T-cell (primary cell): ENCODE results near the gene MTA3. TPM values are rescaled to one million over a fixed set of nuclear protein-coding genes. Genes with fewer than 3 reads are reported as not detected.
A peak's percentile ranks its signal among the peaks of the same experiment; 100 is the strongest.

Source experiments
- ATAC-seq, 4 experiments: fragments of 200-7000 bp in 3 of 4; fragments of 150-1000 bp in 1 of 4; cut with Tn5 transposase; replicated peaks in 1 of 4; 1 replicate in 3 of 4; 2 replicates in 1 of 4; pipeline ENCODE4 v1.10.0; 2021; ENCODE audit warnings: moderate library complexity in 3 of 4, mild to moderate bottlenecking in 2 of 4, moderate number of reproducible peaks in 1 of 4
- CTCF ChIA-PET, 2 donors: fragments of 300-600 bp; sonication (Branson Sonifier 250); formaldehyde crosslinking; loops; one replicate each; lab custom pipeline; 2022; ENCODE audit warnings: antibody characterized with exemption in 2 of 2; lab: Charles Lee
- POLR2A ChIA-PET, 2 donors: fragments of 300-600 bp; sonication (Branson Sonifier 250); formaldehyde crosslinking; loops; one replicate each; lab custom pipeline; 2022; ENCODE audit warnings: antibody characterized with exemption in 2 of 2; lab: Charles Lee
- DNase-seq, 35 experiments: peaks; one replicate each; pipeline versions ENCODE4 v3.0.0 to v3.0.0-alpha.2; 2013 to 2023
- H3K27ac ChIP-seq: one replicate; pipeline ENCODE4 v1.5.1; 2013; ENCODE audit warnings: low read length
- H3K27me3 ChIP-seq, 2 experiments: replicated peaks in 1 of 2; 1 replicate in 1 of 2; 2 replicates in 1 of 2; pipeline versions ENCODE4 v1.6.1 to v1.7.0; 2013; ENCODE audit warnings: low read length in 1 of 2, mixed read lengths in 1 of 2; ENCODE audit not compliant: control insufficient read depth in 2 of 2, insufficient read depth in 2 of 2; ENCODE audit errors: extremely low read depth in 1 of 2
- H3K36me3 ChIP-seq, 2 donors: 1 replicate in 1 of 2; 2 replicates in 1 of 2; pipeline versions ENCODE4 v1.6.1 to v1.7.0; 2013; ENCODE audit warnings: low read length in 1 of 2; ENCODE audit not compliant: control insufficient read depth in 2 of 2, insufficient read depth in 1 of 2; ENCODE audit errors: extremely low read depth in 1 of 2
- H3K4me1 ChIP-seq, 2 experiments: 1 replicate in 1 of 2; 2 replicates in 1 of 2; pipeline versions ENCODE4 v1.6.1 to v1.7.0; 2013; ENCODE audit warnings: low read length in 2 of 2, mixed read lengths in 1 of 2; ENCODE audit not compliant: insufficient read depth in 2 of 2, control insufficient read depth in 1 of 2; ENCODE audit errors: extremely low read depth in 1 of 2
- H3K4me3 ChIP-seq, 2 donors: 1 replicate in 1 of 2; 2 replicates in 1 of 2; pipeline versions ENCODE4 v1.5.1 to v1.7.0; 2013; ENCODE audit warnings: mild to moderate bottlenecking in 2 of 2, low read length in 1 of 2, moderate library complexity in 1 of 2; ENCODE audit not compliant: control insufficient read depth in 1 of 2; ENCODE audit errors: extremely low read depth in 1 of 2
- H3K9me3 ChIP-seq: 2 replicates; pipeline ENCODE4 v1.7.0; 2013
- H3K27ac Mint-ChIP-seq, 2 donors: one replicate each; pipeline ENCODE4 v1.8.0; 2020 to 2021; ENCODE audit warnings: mild to moderate bottlenecking in 2 of 2, mixed read lengths in 2 of 2
- H3K27me3 Mint-ChIP-seq, 2 donors: one replicate each; pipeline ENCODE4 v1.8.0; 2021 to 2022; ENCODE audit warnings: mixed read lengths in 2 of 2
- H3K36me3 Mint-ChIP-seq: one replicate; pipeline ENCODE4 v1.8.0; 2021; ENCODE audit warnings: mixed read lengths
- H3K4me1 Mint-ChIP-seq, 3 donors: one replicate each; pipeline ENCODE4 v1.8.0; 2020 to 2022; ENCODE audit warnings: mixed read lengths in 3 of 3, mild to moderate bottlenecking in 1 of 3
- H3K4me3 Mint-ChIP-seq, 3 donors: one replicate each; pipeline ENCODE4 v1.8.0; 2020 to 2022; ENCODE audit warnings: mild to moderate bottlenecking in 3 of 3, mixed read lengths in 3 of 3, moderate library complexity in 3 of 3
- H3K9me3 Mint-ChIP-seq, 3 donors: one replicate each; pipeline ENCODE4 v1.8.0; 2020 to 2022; ENCODE audit warnings: mixed read lengths in 3 of 3
- WGBS: methylation state at CpG from one replicate; pipeline ENCODE4 v1.1.5; 2013; ENCODE audit warnings: missing lambda C conversion rate; ENCODE audit not compliant: insufficient coverage; 5-methylcytosine and 5-hydroxymethylcytosine counted together
- total RNA-seq, 35 experiments: library from RNA in 6 of 35; stranded (reverse) in 6 of 35; fragments of 120-200 nt in 1 of 35; gene quantifications; one replicate each; pipeline versions ENCODE4 v1.2.1 to v1.2.4 and lab custom pipeline; 2013 to 2026

The MTA3 gene
- total RNA-seq, 5 donors from 2014 or later (not counting 1 experiment from before 2014, with no cell fraction given) = 20.9 to 42.4 (median 24.6) TPM

- Histone ChIP-seq H3K27me3 (no peaks in the 10 kb centered on the region), H3K27ac (no peak overlapping the region), H3K9me3 (no peaks in the 10 kb centered on the region), H3K4me1 (no peaks in the 10 kb centered on the region), H3K36me3 (peaks cover 0 to 7% of the 10 kb centered on the region in 2 donors), H3K4me3 (no peak overlapping the region)
- no peak overlapping the region for H3K27ac Mint-ChIP-seq
- no peak for ATAC-seq
- no peak for DNase-seq
- WGBS = 100% methylated on average over 7 of the region's 7 CpGs
- POLR2A ChIA-PET = no interaction called here
- CTCF ChIA-PET = no interaction called here
- no peaks in the 10 kb centered on the region for H3K9me3 Mint-ChIP-seq
- H3K4me1 Mint-ChIP-seq = no peaks in the 10 kb centered on the region
- H3K4me3 Mint-ChIP-seq = no peak overlapping the region
- H3K27me3 Mint-ChIP-seq = no peaks in the 10 kb centered on the region
- H3K36me3 Mint-ChIP-seq = peaks cover 11% of the 10 kb centered on the region
Observed at GRCh38 chr2:42714686-42715085, 146.3 kb downstream of the MTA3 start.

- H3K27me3 Mint-ChIP-seq = no peaks in the 10 kb centered on the region
- no peaks in the 10 kb centered on the region for H3K4me1 ChIP-seq
- no peak for ATAC-seq
- H3K36me3 ChIP-seq = peaks cover 3 to 8% of the 10 kb centered on the region in 2 donors
- ChIA-PET CTCF (interaction anchor here in 1 of 2 donors (0.8 kb wide), 1 partner anchor 87 kb away, joined by 6 read pairs; no protein-coding TSS in a partner anchor), POLR2A (no interaction called here)
- H3K4me3 ChIP-seq = no peak overlapping the region
- no peak for DNase-seq
- no peak overlapping the region for H3K27ac Mint-ChIP-seq
- no CpG with 5 or more reads among the region's 2 CpGs for WGBS
- no peaks in the 10 kb centered on the region for H3K9me3 Mint-ChIP-seq
- H3K4me3 Mint-ChIP-seq = no peak overlapping the region
- peaks cover 37% of the 10 kb centered on the region for H3K36me3 Mint-ChIP-seq
- H3K27ac ChIP-seq = no peak overlapping the region
- H3K4me1 Mint-ChIP-seq = no peaks in the 10 kb centered on the region
- no peaks in the 10 kb centered on the region for H3K27me3 ChIP-seq
- no peaks in the 10 kb centered on the region for H3K9me3 ChIP-seq
Observed at GRCh38 chr2:42721898-42722297, 153.5 kb downstream of the MTA3 start.

GRCh38 chr2:42722320-42723190, 154.1 kb downstream of the MTA3 start:
- Histone ChIP-seq H3K9me3 (no peaks in the 10 kb centered on the region), H3K4me3 (no peak overlapping the region), H3K4me1 (no peaks in the 10 kb centered on the region), H3K27ac (no peak overlapping the region), H3K36me3 (peaks cover 6 to 8% of the 10 kb centered on the region in 2 donors), H3K27me3 (no peaks in the 10 kb centered on the region)
- ATAC-seq = no peak
- Mint-ChIP-seq H3K27me3 (no peaks in the 10 kb centered on the region), H3K4me3 (no peak overlapping the region), H3K4me1 (no peaks in the 10 kb centered on the region), H3K27ac (no peak overlapping the region), H3K9me3 (no peaks in the 10 kb centered on the region), H3K36me3 (peaks cover 42% of the 10 kb centered on the region)
- POLR2A ChIA-PET = no interaction called here
- WGBS = 0% methylated on average over 1 of the region's 7 CpGs
- CTCF ChIA-PET = interaction anchor here in 1 of 2 donors (0.8 kb wide), 1 partner anchor 87 kb away, joined by 6 read pairs; no protein-coding TSS in a partner anchor
- DNase-seq = peak in 2 of 35 experiments; percentile 4 to 15

- Histone ChIP-seq H3K27ac (no peak overlapping the region), H3K27me3 (no peaks in the 10 kb centered on the region), H3K4me3 (no peak overlapping the region), H3K9me3 (no peaks in the 10 kb centered on the region), H3K36me3 (peaks cover 6 to 8% of the 10 kb centered on the region in 2 donors), H3K4me1 (no peaks in the 10 kb centered on the region)
- ATAC-seq (no peak), DNase-seq (no peak)
- no peak overlapping the region for H3K4me3 Mint-ChIP-seq
- H3K9me3 Mint-ChIP-seq = no peaks in the 10 kb centered on the region
- CTCF ChIA-PET = interaction anchor here (0.6 kb wide), 2 partner anchors 13 to 767 kb away, joined by 3 to 4 read pairs; no protein-coding TSS in a partner anchor
- POLR2A ChIA-PET = no interaction called here
- no peaks in the 10 kb centered on the region for H3K27me3 Mint-ChIP-seq
- peaks cover 48% of the 10 kb centered on the region for H3K36me3 Mint-ChIP-seq
- H3K4me1 Mint-ChIP-seq = no peaks in the 10 kb centered on the region
- H3K27ac Mint-ChIP-seq = no peak overlapping the region
Observed at GRCh38 chr2:42723465-42723864, 155.0 kb downstream of the MTA3 start.

- POLR2A ChIA-PET = no interaction called here
- Histone ChIP-seq H3K4me1 (no peaks in the 10 kb centered on the region), H3K4me3 (no peak overlapping the region), H3K27ac (no peak overlapping the region), H3K9me3 (no peaks in the 10 kb centered on the region), H3K27me3 (no peaks in the 10 kb centered on the region), H3K36me3 (peaks cover 6 to 8% of the 10 kb centered on the region in 2 donors)
- CTCF ChIA-PET = no interaction called here
- Mint-ChIP-seq H3K4me3 (no peak overlapping the region), H3K27ac (no peak overlapping the region), H3K36me3 (peaks cover 55% of the 10 kb centered on the region), H3K27me3 (no peaks in the 10 kb centered on the region), H3K4me1 (no peaks in the 10 kb centered on the region), H3K9me3 (peaks cover 0 to 6% (median 2%) of the 10 kb centered on the region in 3 donors)
- ATAC-seq (no peak), DNase-seq (no peak)
- WGBS = 80% methylated on average over 1 of the region's 2 CpGs
Observed at GRCh38 chr2:42724886-42725285, 156.5 kb downstream of the MTA3 start.

- H3K4me3 Mint-ChIP-seq = no peak overlapping the region
- no peaks in the 10 kb centered on the region for H3K4me1 Mint-ChIP-seq
- POLR2A ChIA-PET = no interaction called here
- H3K27me3 ChIP-seq = no peaks in the 10 kb centered on the region
- H3K36me3 ChIP-seq = peaks cover 5 to 6% of the 10 kb centered on the region in 2 donors
- H3K27ac ChIP-seq = no peak overlapping the region
- peaks cover 63% of the 10 kb centered on the region for H3K36me3 Mint-ChIP-seq
- no peak overlapping the region for H3K27ac Mint-ChIP-seq
- H3K9me3 Mint-ChIP-seq = peaks cover 0 to 11% (median 2%) of the 10 kb centered on the region in 3 donors
- no peak overlapping the region for H3K4me3 ChIP-seq
- no peak for DNase-seq
- no peak for ATAC-seq
- no peaks in the 10 kb centered on the region for H3K27me3 Mint-ChIP-seq
- no CpG with 5 or more reads among the region's 4 CpGs for WGBS
- H3K4me1 ChIP-seq = no peaks in the 10 kb centered on the region
- CTCF ChIA-PET = no interaction called here
- H3K9me3 ChIP-seq = no peaks in the 10 kb centered on the region
Observed at GRCh38 chr2:42725657-42726056, 157.2 kb downstream of the MTA3 start.
